CD4-positive, alpha-beta T cell treated with Interleukin-4 for 1 hour (primary cell): Measurements from ENCODE around the gene HOXB9.

Experiments
- DNase-seq, 2 donors: peaks; one replicate each; pipeline ENCODE4 v3.0.0-alpha.2; 2020 to 2022

HOXB9 gene

GRCh38 chr17:48582750-48583069 is 43.4 kb downstream of the HOXB9 start:
- DNase-seq: no peak

GRCh38 chr17:48579760-48580554 is 46.2 kb downstream of the HOXB9 start:
- no peak for DNase-seq

GRCh38 chr17:48579471-48579759 is 46.7 kb downstream of the HOXB9 start:
- no peak for DNase-seq

GRCh38 chr17:48578616-48579470 is 47.3 kb downstream of the HOXB9 start:
- peak in 1 of 2 donors; percentile 19 for DNase-seq

- DNase-seq: peak; percentile 60 to 78
Measured at GRCh38 chr17:48577946-48578615, 48.1 kb downstream of the HOXB9 start, which contains the start of gene HOXB4. Gene HOXB4 (minus strand): TSS chr17:48578350. CDS start chr17:48578319, 31 bp downstream.

GRCh38 chr17:48577330-48577945 is 48.7 kb downstream of the HOXB9 start:
- no peak for DNase-seq

GRCh38 chr17:48576479-48577309 is 49.5 kb downstream of the HOXB9 start:
- DNase-seq: no peak

- no peak for DNase-seq
Measured at GRCh38 chr17:48575673-48576478, 50.3 kb downstream of the HOXB9 start.

- no peak for DNase-seq
Measured at GRCh38 chr17:48575066-48575582, 51.0 kb downstream of the HOXB9 start.

GRCh38 chr17:48574505-48575065 is 51.6 kb downstream of the HOXB9 start:
- no peak for DNase-seq

- DNase-seq: no peak
Measured at GRCh38 chr17:48571826-48572417, 54.2 kb downstream of the HOXB9 start.
